Middle frontal gyrus (tissue), 1 donor: ENCODE results near the gene TRMT112.
A peak's percentile ranks its signal among the peaks of the same experiment; 100 is the strongest.

ENCODE experiments used
- DNase-seq: peaks from one replicate; pipeline ENCODE4 v3.0.0-alpha.2; 2015; ENCODE audit warnings: low spot score; ENCODE audit errors: extremely low spot score

Gene TRMT112

GRCh38 chr11:64292460-64293254, 24.7 kb downstream of the TRMT112 start:
- no peak for DNase-seq

GRCh38 chr11:64291752-64292459, 25.5 kb downstream of the TRMT112 start:
- DNase-seq: no peak

GRCh38 chr11:64291262-64291751, 26.1 kb downstream of the TRMT112 start, which contains the start of gene KCNK4:
KCNK4 (plus strand) TSS chr11:64291302; CDS start chr11:64293019, 1,717 bp downstream.
- DNase-seq: no peak

GRCh38 chr11:64290352-64291261, 26.8 kb downstream of the TRMT112 start:
- DNase-seq: no peak

GRCh38 chr11:64289002-64289564, 28.3 kb downstream of the TRMT112 start:
- DNase-seq: no peak

- DNase-seq: no peak
These were observed 29.0 kb downstream of the TRMT112 start for GRCh38 chr11:64288353-64288750.

- DNase-seq: no peak
These were observed 29.5 kb downstream of the TRMT112 start for GRCh38 chr11:64287676-64288352.

GRCh38 chr11:64286801-64287159, 30.6 kb downstream of the TRMT112 start:
- DNase-seq: no peak

GRCh38 chr11:64285885-64286800, 31.2 kb downstream of the TRMT112 start:
- no peak for DNase-seq

GRCh38 chr11:64284962-64285884, 32.1 kb downstream of the TRMT112 start, which contains the start of gene GPR137:
GPR137 (plus strand) TSS chr11:64285848; CDS start chr11:64286525, 677 bp downstream.
- peak; percentile 78 for DNase-seq

- peak; percentile 92 for DNase-seq
These were observed 33.1 kb downstream of the TRMT112 start, which contains the start of gene BAD for GRCh38 chr11:64284048-64284961. BAD (minus strand) TSS chr11:64284665; CDS start chr11:64284368, 297 bp downstream.

- no peak for DNase-seq
These were observed 34.3 kb downstream of the TRMT112 start for GRCh38 chr11:64283092-64283491.

GRCh38 chr11:64281957-64282770, 35.2 kb downstream of the TRMT112 start:
- DNase-seq: no peak

GRCh38 chr11:64278576-64279190, 38.7 kb downstream of the TRMT112 start:
- DNase-seq: no peak

- no peak for DNase-seq
These were observed 40.5 kb downstream of the TRMT112 start for GRCh38 chr11:64276653-64277431.
